WTC11 (cell line): ENCODE data around the gene TACC2.

Experiments
- AR ChIP-seq: fragments of 250-450 bp; sonication (Bioruptor Pico); IDR thresholded peaks from 2 replicates; pipeline ENCODE4 v1.9.0; 2021; ENCODE audit warnings: mild to moderate bottlenecking
- ATF3 ChIP-seq: sonication (generic); formaldehyde crosslinking; conservative IDR thresholded peaks from 2 replicates; pipeline ENCODE4 v1.8.1; 2022; ENCODE audit warnings: mild to moderate bottlenecking, missing genetic modification reagents
- CTCF ChIP-seq: fragments of 200-600 bp; IDR thresholded peaks from 2 replicates; pipeline ENCODE4 v1.8.0; 2022; ENCODE audit warnings: antibody characterized with exemption
- ETV6 ChIP-seq: sonication (generic); formaldehyde crosslinking; IDR thresholded peaks from 2 replicates; pipeline ENCODE4 v1.8.1; 2022; ENCODE audit warnings: mild to moderate bottlenecking, missing genetic modification reagents
- FOXP1 ChIP-seq: sonication (generic); formaldehyde crosslinking; IDR thresholded peaks from 2 replicates; pipeline ENCODE4 v1.8.0; 2022; ENCODE audit warnings: missing genetic modification reagents, mild to moderate bottlenecking, moderate library complexity, borderline replicate concordance
- GABPB1 ChIP-seq: sonication (generic); formaldehyde crosslinking; IDR thresholded peaks from 2 replicates; pipeline ENCODE4 v1.8.1; 2023; ENCODE audit warnings: mild to moderate bottlenecking, missing genetic modification reagents
- HMGXB4 ChIP-seq: sonication (generic); formaldehyde crosslinking; IDR thresholded peaks from 2 replicates; pipeline ENCODE4 v1.8.1; 2023; ENCODE audit warnings: mild to moderate bottlenecking, moderate library complexity, missing genetic modification reagents
- IRF1 ChIP-seq: sonication (generic); formaldehyde crosslinking; IDR thresholded peaks from 2 replicates; pipeline ENCODE4 v1.8.0; 2023; ENCODE audit warnings: missing genetic modification reagents
- JAZF1 ChIP-seq: fragments of 250-450 bp; sonication (Bioruptor Pico); IDR thresholded peaks from 2 replicates; pipeline ENCODE4 v1.9.0; 2021; ENCODE audit warnings: moderate library complexity, mild to moderate bottlenecking, inconsistent platforms
- KAT7 ChIP-seq: sonication (generic); formaldehyde crosslinking; IDR thresholded peaks from 2 replicates; pipeline ENCODE4 v1.8.1; 2023; ENCODE audit warnings: missing genetic modification reagents, mild to moderate bottlenecking, borderline replicate concordance
- NFE2L1 ChIP-seq: sonication (generic); formaldehyde crosslinking; IDR thresholded peaks from 2 replicates; pipeline ENCODE4 v1.8.1; 2023; ENCODE audit warnings: missing genetic modification reagents
- PRDM15 ChIP-seq: sonication (generic); formaldehyde crosslinking; IDR thresholded peaks from 2 replicates; pipeline ENCODE4 v1.8.0; 2022; ENCODE audit warnings: missing genetic modification reagents
- TP53 ChIP-seq: sonication (generic); formaldehyde crosslinking; IDR thresholded peaks from 2 replicates; pipeline ENCODE4 v1.8.1; 2023; ENCODE audit warnings: mild to moderate bottlenecking, missing genetic modification reagents
- ZNF512 ChIP-seq: sonication (generic); formaldehyde crosslinking; IDR thresholded peaks from 2 replicates; pipeline ENCODE4 v1.8.1; 2022; ENCODE audit warnings: missing genetic modification reagents, borderline replicate concordance

- TF ChIP-seq ZNF512 (CRISPR knock-in tag) = no peak
- TF ChIP-seq CTCF = peak; percentile 87
- TF ChIP-seq IRF1 (CRISPR knock-in tag) = no peak
- no peak for TF ChIP-seq GABPB1
- no peak for TF ChIP-seq KAT7 (CRISPR knock-in tag)
- no peak for TF ChIP-seq TP53 (CRISPR knock-in tag)
- TF ChIP-seq HMGXB4 (CRISPR knock-in tag) = no peak
- no peak for TF ChIP-seq NFE2L1 (CRISPR knock-in tag)
- TF ChIP-seq AR (CRISPR knock-in tag) = no peak
- no peak for TF ChIP-seq ATF3 (CRISPR knock-in tag)
- TF ChIP-seq JAZF1 (CRISPR knock-in tag) = no peak
- TF ChIP-seq ETV6 (CRISPR knock-in tag) = 0 out of 2 replicates have a peak, but pooled peaks have one; percentile 44
- no peak for TF ChIP-seq FOXP1 (CRISPR knock-in tag)
- no peak for TF ChIP-seq PRDM15
Observed at GRCh38 chr10:122267849-122268737, 279.1 kb downstream of the TACC2 start.
